AG09319 (cell line): Measurements from ENCODE around the gene NKX6-1.

Source experiments
- DNase-seq: peaks from one replicate; pipeline ENCODE4 v3.0.0-alpha.2; 2010; ENCODE audit warnings: low read depth; ENCODE audit errors: extremely low read depth
- CTCF ChIP-seq: IDR thresholded peaks from 2 replicates; pipeline ENCODE4 v1.5.1; 2011; ENCODE audit warnings: low read depth, mild to moderate bottlenecking, inconsistent platforms, low read length, moderate library complexity

The NKX6-1 gene

GRCh38 chr4:84498935-84499623 lies at the start of gene NKX6-1:
TSS of gene NKX6-1 (minus strand) at chr4:84499292. CDS start at chr4:84498228, 1,064 bp downstream.
- peak; percentile 8 for DNase-seq
- TF ChIP-seq CTCF, result no peak

DNA sequence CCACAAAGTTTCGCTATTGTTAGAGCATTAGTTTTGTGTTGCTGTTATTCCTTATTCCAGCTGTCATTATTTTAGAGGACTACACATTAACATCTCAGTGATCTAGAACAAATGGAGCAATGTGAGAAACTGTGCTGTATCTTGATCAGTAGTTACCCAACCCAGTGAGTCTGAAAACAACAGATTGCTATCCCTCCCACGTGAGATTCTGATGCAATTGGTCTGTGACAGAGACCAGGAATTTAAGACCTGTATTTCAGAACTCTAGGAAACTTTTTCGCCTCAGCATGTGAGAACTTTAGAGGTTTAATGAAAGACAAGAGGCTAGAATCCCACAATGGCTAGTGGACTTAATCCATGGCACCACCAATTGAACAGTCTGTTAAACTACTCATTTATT lies 48.1 kb upstream of the NKX6-1 start:
- DNase-seq, result no peak
- TF ChIP-seq CTCF, result no peak

DNA sequence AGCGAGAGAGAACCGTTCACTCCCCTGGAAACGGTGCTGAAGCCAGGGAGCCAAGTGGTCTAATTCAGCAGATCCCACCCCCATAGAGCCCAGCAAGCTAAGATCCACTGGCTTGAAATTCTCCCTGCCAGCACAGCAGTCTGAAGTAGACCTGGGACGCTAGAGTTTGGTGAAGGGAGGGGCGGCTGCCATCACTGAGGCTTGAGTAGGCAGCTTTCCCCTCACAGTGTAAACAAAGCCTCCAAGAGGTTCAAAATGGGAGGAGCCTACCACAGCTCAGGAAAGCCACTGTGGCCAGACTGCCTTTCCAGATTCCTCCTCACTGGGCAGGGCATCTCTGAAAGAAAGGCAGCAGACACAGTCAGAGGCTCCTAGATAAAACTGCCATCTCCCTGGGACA lies 46.0 kb upstream of the NKX6-1 start:
- no peak for DNase-seq
- no peak for TF ChIP-seq CTCF

- no peak for TF ChIP-seq CTCF
Measured at GRCh38 chr4:84535901-84536300, 36.8 kb upstream of the NKX6-1 start.

DNA sequence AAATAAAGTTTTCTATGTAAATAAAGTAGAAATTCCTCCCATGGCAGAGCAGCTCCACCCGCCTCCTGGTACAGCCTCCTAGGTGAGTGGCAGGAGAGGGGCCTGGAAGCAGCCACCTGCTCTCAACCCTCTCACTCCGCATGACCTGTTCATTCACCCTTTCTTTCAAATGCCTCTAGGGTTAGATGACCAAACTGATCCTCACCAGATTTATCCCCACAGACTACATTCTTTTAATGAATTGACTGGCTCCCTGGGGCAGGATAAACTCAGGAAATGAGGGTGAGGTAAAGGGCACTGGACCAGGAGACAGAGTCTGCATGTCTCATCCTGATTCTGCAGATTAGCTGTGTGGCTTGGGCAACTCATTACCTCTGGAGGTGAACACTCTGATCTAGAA lies 32.6 kb upstream of the NKX6-1 start:
- no peak for TF ChIP-seq CTCF
- DNase-seq, result no peak

More at GRCh38 chr4:84535901-84536300, 36.8 kb upstream of the NKX6-1 start:
- DNase-seq, result no peak

GRCh38 chr4:84530871-84531270 lies 31.8 kb upstream of the NKX6-1 start:
- no peak for DNase-seq
- no peak for TF ChIP-seq CTCF

- no peak for TF ChIP-seq CTCF
- DNase-seq, result no peak
Measured at GRCh38 chr4:84530454-84530853, 31.4 kb upstream of the NKX6-1 start.
